Neuron (in vitro differentiated cells): ENCODE results near the gene SUSD3.
"Not testable (repeated sequence)": the region's sequence is repeated elsewhere in the genome, so short reads cannot be mapped to it uniquely, and the experiment has no call there.

Source experiments
- H2AFZ ChIP-seq: one replicate; pipeline ENCODE4 v1.6.1; 2013; ENCODE audit warnings: low read depth, mild to moderate bottlenecking, inconsistent platforms, low read length, moderate library complexity
- H3K27me3 ChIP-seq: one replicate; pipeline ENCODE4 v1.6.1; 2013; ENCODE audit warnings: low read length; ENCODE audit not compliant: insufficient read depth
- H3K36me3 ChIP-seq: one replicate; pipeline ENCODE4 v1.6.1; 2013; ENCODE audit warnings: low read length; ENCODE audit not compliant: insufficient read depth
- H3K4me1 ChIP-seq: one replicate; pipeline ENCODE4 v1.6.1; 2013; ENCODE audit warnings: low read length; ENCODE audit not compliant: insufficient read depth
- H3K4me3 ChIP-seq: 2 replicates; pipeline ENCODE4 v1.5.1; 2013; ENCODE audit warnings: mild to moderate bottlenecking, low read length, moderate library complexity
- H3K9me3 ChIP-seq: one replicate; pipeline ENCODE4 v1.6.1; 2013; ENCODE audit warnings: low read length

Gene SUSD3

DNA sequence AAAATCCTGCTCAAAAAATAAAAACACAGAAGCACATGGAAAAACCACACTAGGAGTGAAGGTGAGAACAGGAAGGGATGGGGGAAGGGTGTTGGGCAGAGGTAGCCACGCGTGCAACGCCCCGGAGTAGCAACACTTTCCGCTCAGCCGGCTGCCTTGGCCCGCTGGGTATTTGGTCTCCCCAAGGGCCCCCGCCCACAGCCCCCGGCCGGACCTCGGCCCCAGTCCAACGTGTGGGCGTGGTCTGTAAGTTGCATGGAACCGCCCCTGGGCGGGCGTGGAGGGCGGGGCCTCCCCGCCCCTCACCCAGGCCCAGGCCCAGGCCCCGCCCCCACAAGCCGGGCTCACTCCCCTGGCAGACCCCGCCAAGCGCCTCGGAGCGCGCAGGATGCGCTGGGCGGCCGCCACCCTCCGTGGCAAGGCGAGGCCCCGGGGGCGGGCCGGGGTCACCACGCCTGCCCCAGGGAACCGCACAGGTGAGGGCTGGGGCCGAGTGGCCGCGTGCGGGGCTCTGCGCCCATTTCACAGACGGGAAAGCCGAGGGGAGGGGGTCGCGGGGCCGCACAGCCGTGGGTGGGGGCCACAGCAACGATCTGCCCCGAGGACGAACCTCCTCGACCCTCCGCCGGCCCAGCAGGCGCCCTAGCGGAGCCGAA is at the start of gene SUSD3:
Gene SUSD3, plus strand, starts transcription at position 347 of the 656 bp plus-strand sequence. Its CDS starts 42 bp downstream, at position 389.
- Histone ChIP-seq H3K4me3 (no peak within 1 kb of the TSS), H3K36me3 (no peaks in the 10 kb centered on the region), H3K4me1 (no peaks in the 10 kb centered on the region), H3K27me3 (peaks cover 51% of the 10 kb centered on the region), H3K9me3 (no peaks in the 10 kb centered on the region), H2AFZ (no peak within 1 kb of the TSS)

DNA sequence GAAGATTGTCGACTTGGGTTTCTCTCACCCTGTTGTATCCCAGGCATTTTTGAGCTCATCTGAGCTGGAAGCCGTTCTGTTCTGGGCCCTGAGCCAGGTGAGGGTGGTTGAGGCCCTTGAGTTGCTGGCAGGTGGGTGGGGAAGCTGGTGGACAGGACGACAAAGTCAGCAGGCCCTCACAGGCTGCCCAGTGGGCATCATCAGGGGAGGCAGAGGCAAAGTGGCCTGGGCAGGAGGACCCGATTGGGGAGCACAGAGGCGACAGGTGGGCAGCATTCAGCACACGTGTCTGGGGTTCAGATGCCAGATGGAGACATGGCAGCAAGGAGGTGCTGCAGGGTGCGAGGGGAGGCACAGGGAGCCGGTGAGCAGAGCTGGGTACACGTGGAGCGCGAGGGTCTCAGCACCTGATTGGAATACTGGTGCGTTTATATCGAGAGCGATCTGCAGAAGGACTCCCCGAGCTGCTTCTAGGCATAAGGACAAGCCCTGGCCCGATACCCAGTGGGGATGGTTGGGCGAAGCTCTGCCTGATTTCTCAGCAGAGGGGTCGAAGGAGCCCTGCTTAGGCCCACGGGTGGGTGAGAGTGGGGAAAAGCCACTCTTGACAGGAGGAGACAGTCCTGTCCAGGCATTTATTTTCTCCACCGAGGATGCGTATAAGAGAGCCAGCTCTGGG is 49.0 kb upstream of the SUSD3 start:
- Histone ChIP-seq H3K4me3 (no peak overlapping the region), H3K9me3 (no peaks in the 10 kb centered on the region), H3K27me3 (no peaks in the 10 kb centered on the region), H3K4me1 (no peaks in the 10 kb centered on the region), H3K36me3 (no peaks in the 10 kb centered on the region), H2AFZ (no peak overlapping the region)

- H3K36me3 ChIP-seq, result no peaks in the 10 kb centered on the region
- H2AFZ ChIP-seq, result no peak overlapping the region
- H3K9me3 ChIP-seq, result no peaks in the 10 kb centered on the region
- H3K27me3 ChIP-seq, result no peaks in the 10 kb centered on the region
- no peak overlapping the region for H3K4me3 ChIP-seq
- no peaks in the 10 kb centered on the region for H3K4me1 ChIP-seq
These were observed 48.4 kb upstream of the SUSD3 start for GRCh38 chr9:93010056-93010455.

GRCh38 chr9:93010704-93011103 is 47.8 kb upstream of the SUSD3 start:
- no peaks in the 10 kb centered on the region for H3K27me3 ChIP-seq
- H3K9me3 ChIP-seq, result no peaks in the 10 kb centered on the region
- no peaks in the 10 kb centered on the region for H3K4me1 ChIP-seq
- H3K36me3 ChIP-seq, result no peaks in the 10 kb centered on the region
- no peak overlapping the region for H3K4me3 ChIP-seq
- H2AFZ ChIP-seq, result no peak overlapping the region

- Histone ChIP-seq H3K4me1 (no peaks in the 10 kb centered on the region), H3K36me3 (no peaks in the 10 kb centered on the region), H3K9me3 (no peaks in the 10 kb centered on the region), H3K27me3 (no peaks in the 10 kb centered on the region), H3K4me3 (no peak overlapping the region), H2AFZ (no peak overlapping the region)
These were observed 47.4 kb upstream of the SUSD3 start for GRCh38 chr9:93011114-93011513.

GRCh38 chr9:93012963-93013855 is 45.3 kb upstream of the SUSD3 start:
- Histone ChIP-seq H3K36me3 (no peaks in the 10 kb centered on the region), H2AFZ (no peak overlapping the region), H3K9me3 (no peaks in the 10 kb centered on the region), H3K4me3 (no peak overlapping the region), H3K4me1 (no peaks in the 10 kb centered on the region), H3K27me3 (no peaks in the 10 kb centered on the region)

DNA sequence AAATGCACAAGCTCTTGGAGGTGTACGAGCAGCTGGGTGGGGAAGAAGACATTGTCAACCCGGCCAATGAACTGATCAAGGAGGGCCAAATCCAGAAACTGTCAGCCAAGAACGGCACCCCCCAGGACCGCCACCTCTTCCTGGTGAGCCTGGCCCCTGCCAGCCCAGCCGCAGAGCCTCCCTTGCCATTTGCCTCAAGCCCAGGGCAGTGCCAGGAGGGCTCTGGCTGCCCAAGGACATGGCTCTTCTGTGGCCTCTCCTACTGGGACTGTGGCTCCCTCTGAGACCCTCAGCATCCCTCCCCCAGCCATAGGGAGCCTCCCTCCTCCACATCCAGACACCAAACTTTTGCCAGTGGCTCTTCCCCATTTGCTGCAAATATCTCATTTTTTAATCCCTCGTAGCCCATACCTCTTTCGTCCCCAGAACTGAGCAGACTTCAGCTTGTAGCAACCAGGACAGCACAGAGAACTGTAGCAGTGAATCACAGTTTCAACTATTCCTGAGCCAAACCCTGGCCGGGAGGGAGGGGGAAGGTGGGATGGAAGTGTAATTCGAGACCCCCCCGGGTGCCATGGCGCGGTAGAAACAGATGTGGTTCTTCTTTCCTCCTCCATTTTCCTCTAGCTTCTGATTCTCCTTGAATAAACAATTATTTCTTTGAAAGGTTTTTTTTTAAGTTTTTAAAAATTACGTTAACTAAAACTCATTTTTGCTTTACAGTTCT is 44.5 kb upstream of the SUSD3 start:
- Histone ChIP-seq H3K27me3 (no peaks in the 10 kb centered on the region), H3K4me3 (no peak overlapping the region), H2AFZ (no peak overlapping the region), H3K36me3 (no peaks in the 10 kb centered on the region), H3K9me3 (no peaks in the 10 kb centered on the region), H3K4me1 (no peaks in the 10 kb centered on the region)

DNA sequence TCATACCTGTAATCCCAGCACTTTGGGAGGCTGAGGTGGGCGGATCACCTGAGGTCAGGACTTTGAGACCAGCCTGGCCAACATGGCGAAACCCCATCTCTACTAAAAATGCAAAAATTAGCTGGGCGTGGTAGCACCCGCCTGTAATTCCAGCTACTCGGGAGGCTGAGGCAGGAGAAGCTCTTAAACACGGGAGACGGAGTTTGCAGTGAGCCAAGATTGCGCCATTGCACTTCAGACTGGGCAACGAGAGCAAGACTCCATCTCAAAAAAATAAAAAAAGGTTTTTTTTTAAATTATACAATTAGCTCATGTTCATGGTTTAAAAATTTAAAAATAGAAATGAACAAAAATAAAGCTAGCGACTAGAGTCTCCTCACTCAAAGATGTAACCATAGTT is 43.3 kb upstream of the SUSD3 start:
- H3K4me1 ChIP-seq, H3K27me3 ChIP-seq, H3K9me3 ChIP-seq, H2AFZ ChIP-seq, H3K4me3 ChIP-seq, H3K36me3 ChIP-seq: not testable (repeated sequence)

- H3K4me3 ChIP-seq, result no peak overlapping the region
- H2AFZ ChIP-seq, result no peak overlapping the region
- H3K9me3 ChIP-seq, result no peaks in the 10 kb centered on the region
- H3K4me1 ChIP-seq, result no peaks in the 10 kb centered on the region
- H3K27me3 ChIP-seq, result no peaks in the 10 kb centered on the region
- H3K36me3 ChIP-seq, result no peaks in the 10 kb centered on the region
These were observed 40.9 kb upstream of the SUSD3 start for GRCh38 chr9:93017621-93018020.

DNA sequence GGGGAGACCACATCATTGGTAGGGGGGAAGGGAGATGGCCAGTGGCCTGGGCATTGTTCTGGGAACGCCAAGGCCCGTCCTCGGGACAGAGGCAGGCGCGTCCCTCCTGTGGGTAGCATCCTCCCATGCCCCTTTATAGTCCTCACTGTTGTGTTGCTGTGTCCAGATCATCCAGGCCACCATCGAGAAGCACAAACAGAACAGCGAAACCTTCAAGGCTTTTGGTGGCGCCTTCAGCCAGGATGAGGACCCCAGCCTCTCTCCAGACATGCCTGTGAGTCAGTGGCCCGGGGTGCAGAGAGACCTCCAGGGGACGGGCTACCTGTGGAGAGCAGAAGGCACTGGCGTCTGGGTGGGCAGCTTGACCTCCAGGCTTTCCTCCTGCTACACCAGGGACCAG is 38.4 kb upstream of the SUSD3 start:
- no peak overlapping the region for H3K4me3 ChIP-seq
- no peaks in the 10 kb centered on the region for H3K36me3 ChIP-seq
- no peak overlapping the region for H2AFZ ChIP-seq
- no peaks in the 10 kb centered on the region for H3K9me3 ChIP-seq
- H3K27me3 ChIP-seq, result peaks cover 2% of the 10 kb centered on the region
- H3K4me1 ChIP-seq, result no peaks in the 10 kb centered on the region

GRCh38 chr9:93020771-93021670 is 37.5 kb upstream of the SUSD3 start:
- Histone ChIP-seq H3K27me3 (peaks cover 6% of the 10 kb centered on the region), H3K36me3 (no peaks in the 10 kb centered on the region), H3K4me3 (no peak overlapping the region), H2AFZ (no peak overlapping the region), H3K9me3 (no peaks in the 10 kb centered on the region), H3K4me1 (no peaks in the 10 kb centered on the region)

DNA sequence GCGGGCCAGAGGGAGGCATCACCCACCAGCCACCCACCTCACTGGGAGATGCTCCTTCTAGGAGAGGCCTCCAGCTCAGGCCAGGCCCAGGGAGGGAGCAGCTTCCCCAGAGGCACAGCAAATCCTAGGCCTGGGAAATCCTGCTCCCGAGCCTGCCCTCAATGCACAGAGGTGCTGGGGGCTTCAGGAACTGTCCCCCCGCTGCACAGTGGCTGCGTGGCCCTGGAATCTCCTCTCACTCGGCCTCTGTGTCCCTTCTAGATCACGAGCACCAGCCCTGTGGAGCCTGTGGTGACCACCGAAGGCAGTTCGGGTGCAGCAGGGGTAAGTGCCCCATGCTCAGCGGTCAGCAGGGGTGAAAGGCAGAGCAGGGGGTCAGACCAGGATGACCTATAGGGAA is 36.4 kb upstream of the SUSD3 start:
- H2AFZ ChIP-seq, result no peak overlapping the region
- H3K27me3 ChIP-seq, result peaks cover 13% of the 10 kb centered on the region
- H3K4me3 ChIP-seq, result no peak overlapping the region

More for the DNA sequence above, 36.4 kb upstream of the SUSD3 start:
- Histone ChIP-seq H3K4me1 (no peaks in the 10 kb centered on the region), H3K36me3 (no peaks in the 10 kb centered on the region), H3K9me3 (no peaks in the 10 kb centered on the region)
